Calu3 (cell line): Measurements from ENCODE around the gene ITGA11. TPM values are rescaled to one million over a fixed set of nuclear protein-coding genes. Genes with fewer than 3 reads are reported as not detected.

Experiments used
- BruUV-seq: library from RNA; stranded (reverse); fragments of 400-500 nt; replicated peaks from 2 replicates; lab custom pipeline; 2021; lab: Mats Ljungman, UMichigan
- CTCF ChIA-PET: fragments of 300-600 bp; sonication (Branson Sonifier 250); formaldehyde crosslinking; loops from one replicate; lab custom pipeline; 2022; ENCODE audit warnings: antibody characterized with exemption; lab: Charles Lee
- DNase-seq: peaks from one replicate; pipeline ENCODE4 v3.0.0; 2022
- H3K27ac Mint-ChIP-seq: one replicate; pipeline ENCODE4 v1.8.0; 2022; ENCODE audit warnings: mixed read lengths; ENCODE audit not compliant: unreplicated experiment
- H3K27me3 Mint-ChIP-seq: one replicate; pipeline ENCODE4 v1.8.0; 2022; ENCODE audit warnings: mixed read lengths; ENCODE audit not compliant: unreplicated experiment
- H3K36me3 Mint-ChIP-seq: one replicate; pipeline ENCODE4 v1.8.0; 2022; ENCODE audit warnings: mild to moderate bottlenecking, moderate library complexity, mixed read lengths; ENCODE audit not compliant: insufficient read depth, unreplicated experiment
- H3K4me1 Mint-ChIP-seq: one replicate; pipeline ENCODE4 v1.8.0; 2022; ENCODE audit warnings: mild to moderate bottlenecking, low read depth, mixed read lengths; ENCODE audit not compliant: unreplicated experiment
- H3K4me3 Mint-ChIP-seq: one replicate; pipeline ENCODE4 v1.8.0; 2022; ENCODE audit warnings: mild to moderate bottlenecking, low read depth, moderate library complexity, mixed read lengths; ENCODE audit not compliant: unreplicated experiment
- H3K9me3 Mint-ChIP-seq: one replicate; pipeline ENCODE4 v1.8.0; 2022; ENCODE audit warnings: low read depth, mixed read lengths; ENCODE audit not compliant: unreplicated experiment
- CTCF ChIP-seq: fragments of 200-600 bp; IDR thresholded peaks from one replicate; pipeline ENCODE4 v1.8.0; 2022; ENCODE audit warnings: antibody characterized with exemption; ENCODE audit not compliant: unreplicated experiment
- intact Hi-C: fragments of 100-400 bp; cut with micrococcal nuclease; formaldehyde crosslinking; loops from one replicate; pipeline ENCODE4 v1.10.0; 2022; ENCODE audit not compliant: unreplicated experiment
- total RNA-seq: library from RNA; stranded (reverse); gene quantifications from 2 replicates; pipeline ENCODE4 v1.2.3, GENCODE V29; 2022

The ITGA11 gene
- total RNA-seq, 1 experiment from 2014 or later = not detected

GRCh38 chr15:68421798-68422402, 10.1 kb downstream of the ITGA11 start:
- intact Hi-C loops = no loop called here
- no TSS peak for BruUV-seq
- CTCF ChIA-PET = interaction anchor here (0.6 kb wide), 1 partner anchor 808 kb away, joined by 7 read pairs; no protein-coding TSS in a partner anchor
- peaks cover 39% of the 10 kb centered on the region for H3K27me3 Mint-ChIP-seq
- TF ChIP-seq CTCF = no peak
- DNase-seq = no peak
- no peak overlapping the region for H3K4me3 Mint-ChIP-seq
- H3K27ac Mint-ChIP-seq = no peak overlapping the region
- no peaks in the 10 kb centered on the region for H3K36me3 Mint-ChIP-seq
- no peaks in the 10 kb centered on the region for H3K9me3 Mint-ChIP-seq
- H3K4me1 Mint-ChIP-seq = peaks cover 16% of the 10 kb centered on the region

GRCh38 chr15:68421115-68421551, 10.8 kb downstream of the ITGA11 start:
- TF ChIP-seq CTCF = no peak
- Mint-ChIP-seq H3K9me3 (no peaks in the 10 kb centered on the region), H3K4me3 (no peak overlapping the region), H3K36me3 (no peaks in the 10 kb centered on the region), H3K27ac (peak overlapping the region; percentile 4), H3K27me3 (peaks cover 39% of the 10 kb centered on the region), H3K4me1 (peaks cover 16% of the 10 kb centered on the region)
- DNase-seq = peak; percentile 58
- BruUV-seq = no TSS peak
- intact Hi-C loops = no loop called here
- CTCF ChIA-PET = interaction anchor here (0.6 kb wide), 1 partner anchor 807 kb away, joined by 7 read pairs; no protein-coding TSS in a partner anchor

GRCh38 chr15:68420186-68420684, 11.7 kb downstream of the ITGA11 start:
- Mint-ChIP-seq H3K4me3 (no peak overlapping the region), H3K27me3 (peaks cover 39% of the 10 kb centered on the region), H3K9me3 (no peaks in the 10 kb centered on the region), H3K36me3 (no peaks in the 10 kb centered on the region), H3K27ac (no peak overlapping the region), H3K4me1 (peaks cover 16% of the 10 kb centered on the region)
- intact Hi-C loops = no loop called here
- no TSS peak for BruUV-seq
- no peak for TF ChIP-seq CTCF
- CTCF ChIA-PET = no interaction called here
- DNase-seq = no peak

GRCh38 chr15:68419301-68420175, 12.4 kb downstream of the ITGA11 start:
- H3K4me3 Mint-ChIP-seq = no peak overlapping the region
- intact Hi-C loops = no loop called here
- H3K9me3 Mint-ChIP-seq = no peaks in the 10 kb centered on the region
- no peak overlapping the region for H3K27ac Mint-ChIP-seq
- no peaks in the 10 kb centered on the region for H3K36me3 Mint-ChIP-seq
- peaks cover 16% of the 10 kb centered on the region for H3K4me1 Mint-ChIP-seq
- CTCF ChIA-PET = no interaction called here
- no TSS peak for BruUV-seq
- DNase-seq = no peak
- peaks cover 39% of the 10 kb centered on the region for H3K27me3 Mint-ChIP-seq
- TF ChIP-seq CTCF = no peak
